ENCODE measurements around the gene ATP6V1G2.

The ATP6V1G2 gene

DNA sequence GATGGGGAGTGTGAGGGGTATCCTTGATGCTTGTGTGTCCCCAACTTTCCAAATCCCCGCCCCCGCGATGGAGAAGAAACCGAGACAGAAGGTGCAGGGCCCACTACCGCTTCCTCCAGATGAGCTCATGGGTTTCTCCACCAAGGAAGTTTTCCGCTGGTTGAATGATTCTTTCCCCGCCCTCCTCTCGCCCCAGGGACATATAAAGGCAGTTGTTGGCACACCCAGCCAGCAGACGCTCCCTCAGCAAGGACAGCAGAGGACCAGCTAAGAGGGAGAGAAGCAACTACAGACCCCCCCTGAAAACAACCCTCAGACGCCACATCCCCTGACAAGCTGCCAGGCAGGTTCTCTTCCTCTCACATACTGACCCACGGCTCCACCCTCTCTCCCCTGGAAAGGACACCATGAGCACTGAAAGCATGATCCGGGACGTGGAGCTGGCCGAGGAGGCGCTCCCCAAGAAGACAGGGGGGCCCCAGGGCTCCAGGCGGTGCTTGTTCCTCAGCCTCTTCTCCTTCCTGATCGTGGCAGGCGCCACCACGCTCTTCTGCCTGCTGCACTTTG is 29.0 kb upstream of the ATP6V1G2 start, which contains the start of gene TNF:
TNF (plus strand) TSS at position 231 of the 567 bp plus-strand sequence; CDS start at position 408, 177 bp downstream.
- DNase-seq: peak; percentile 95

GRCh38 chr6:31574106-31575061 is 28.0 kb upstream of the ATP6V1G2 start:
- DNase-seq: peak; percentile 77

DNA sequence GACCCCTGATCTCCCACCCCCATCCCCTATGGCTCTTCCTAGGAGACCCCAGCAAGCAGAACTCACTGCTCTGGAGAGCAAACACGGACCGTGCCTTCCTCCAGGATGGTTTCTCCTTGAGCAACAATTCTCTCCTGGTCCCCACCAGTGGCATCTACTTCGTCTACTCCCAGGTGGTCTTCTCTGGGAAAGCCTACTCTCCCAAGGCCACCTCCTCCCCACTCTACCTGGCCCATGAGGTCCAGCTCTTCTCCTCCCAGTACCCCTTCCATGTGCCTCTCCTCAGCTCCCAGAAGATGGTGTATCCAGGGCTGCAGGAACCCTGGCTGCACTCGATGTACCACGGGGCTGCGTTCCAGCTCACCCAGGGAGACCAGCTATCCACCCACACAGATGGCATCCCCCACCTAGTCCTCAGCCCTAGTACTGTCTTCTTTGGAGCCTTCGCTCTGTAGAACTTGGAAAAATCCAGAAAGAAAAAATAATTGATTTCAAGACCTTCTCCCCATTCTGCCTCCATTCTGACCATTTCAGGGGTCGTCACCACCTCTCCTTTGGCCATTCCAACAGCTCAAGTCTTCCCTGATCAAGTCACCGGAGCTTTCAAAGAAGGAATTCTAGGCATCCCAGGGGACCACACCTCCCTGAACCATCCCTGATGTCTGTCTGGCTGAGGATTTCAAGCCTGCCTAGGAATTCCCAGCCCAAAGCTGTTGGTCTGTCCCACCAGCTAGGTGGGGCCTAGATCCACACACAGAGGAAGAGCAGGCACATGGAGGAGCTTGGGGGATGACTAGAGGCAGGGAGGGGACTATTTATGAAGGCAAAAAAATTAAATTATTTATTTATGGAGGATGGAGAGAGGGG is 27.1 kb upstream of the ATP6V1G2 start:
- DNase-seq: peak; percentile 64

DNA sequence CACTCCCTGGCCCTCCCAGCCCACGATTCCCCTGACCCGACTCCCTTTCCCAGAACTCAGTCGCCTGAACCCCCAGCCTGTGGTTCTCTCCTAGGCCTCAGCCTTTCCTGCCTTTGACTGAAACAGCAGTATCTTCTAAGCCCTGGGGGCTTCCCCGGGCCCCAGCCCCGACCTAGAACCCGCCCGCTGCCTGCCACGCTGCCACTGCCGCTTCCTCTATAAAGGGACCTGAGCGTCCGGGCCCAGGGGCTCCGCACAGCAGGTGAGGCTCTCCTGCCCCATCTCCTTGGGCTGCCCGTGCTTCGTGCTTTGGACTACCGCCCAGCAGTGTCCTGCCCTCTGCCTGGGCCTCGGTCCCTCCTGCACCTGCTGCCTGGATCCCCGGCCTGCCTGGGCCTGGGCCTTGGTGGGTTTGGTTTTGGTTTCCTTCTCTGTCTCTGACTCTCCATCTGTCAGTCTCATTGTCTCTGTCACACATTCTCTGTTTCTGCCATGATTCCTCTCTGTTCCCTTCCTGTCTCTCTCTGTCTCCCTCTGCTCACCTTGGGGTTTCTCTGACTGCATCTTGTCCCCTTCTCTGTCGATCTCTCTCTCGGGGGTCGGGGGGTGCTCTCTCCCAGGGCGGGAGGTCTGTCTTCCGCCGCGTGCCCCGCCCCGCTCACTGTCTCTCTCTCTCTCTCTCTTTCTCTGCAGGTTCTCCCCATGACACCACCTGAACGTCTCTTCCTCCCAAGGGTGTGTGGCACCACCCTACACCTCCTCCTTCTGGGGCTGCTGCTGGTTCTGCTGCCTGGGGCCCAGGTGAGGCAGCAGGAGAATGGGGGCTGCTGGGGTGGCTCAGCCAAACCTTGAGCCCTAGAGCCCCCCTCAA is 25.9 kb upstream of the ATP6V1G2 start, which contains the start of gene LTA:
LTA (plus strand) TSS at position 249 of the 871 bp plus-strand sequence; CDS start at position 703, 454 bp downstream.
- peak; percentile 92 for DNase-seq

GRCh38 chr6:31569861-31570536 is 23.6 kb upstream of the ATP6V1G2 start:
- no peak for DNase-seq

DNA sequence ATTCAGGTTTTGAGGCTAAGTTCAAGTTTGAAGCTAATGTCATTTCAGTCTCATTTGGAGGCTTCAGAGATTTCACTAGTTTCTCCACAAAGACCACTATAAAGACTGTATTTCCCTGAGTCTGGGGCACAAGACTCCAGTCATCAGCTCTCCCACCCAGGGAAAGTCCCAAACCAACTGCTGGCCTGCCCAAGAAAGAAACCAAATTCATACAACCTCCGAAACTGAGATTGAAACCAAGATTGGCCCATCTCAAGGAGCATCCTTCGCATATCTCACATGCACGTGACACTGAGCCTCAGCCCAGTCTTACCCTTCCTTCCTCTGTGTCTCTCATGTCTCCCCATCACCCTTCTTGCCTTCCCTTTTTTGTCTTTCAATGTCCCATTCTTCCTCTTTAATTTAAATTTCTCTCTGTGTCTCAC is 22.1 kb upstream of the ATP6V1G2 start:
- DNase-seq: peak; percentile 89

GRCh38 chr6:31567531-31568370 is 21.3 kb upstream of the ATP6V1G2 start:
- DNase-seq: peak; percentile 75

DNA sequence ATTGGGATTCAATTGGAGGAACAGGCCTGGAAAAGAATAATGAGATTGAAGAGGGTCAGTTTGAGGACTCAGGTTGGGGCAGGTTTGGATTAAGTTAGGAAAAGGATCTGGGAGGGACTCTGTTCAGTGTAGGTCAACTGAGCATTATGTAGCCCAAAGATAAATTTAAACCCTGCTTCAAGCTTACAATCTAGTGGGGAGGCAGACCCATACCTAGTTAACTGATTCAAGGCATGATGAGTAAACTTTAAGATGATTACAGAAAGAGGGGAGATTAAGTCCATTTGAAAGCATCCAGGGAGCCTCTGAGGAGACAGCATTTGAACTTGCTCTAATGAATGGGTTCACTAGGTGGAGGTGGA is 14.3 kb upstream of the ATP6V1G2 start:
- no peak for DNase-seq

GRCh38 chr6:31559958-31560696 is 13.7 kb upstream of the ATP6V1G2 start:
- DNase-seq: peak; percentile 82

- DNase-seq: no peak
Measured at GRCh38 chr6:31559606-31559957, 13.2 kb upstream of the ATP6V1G2 start.

DNA sequence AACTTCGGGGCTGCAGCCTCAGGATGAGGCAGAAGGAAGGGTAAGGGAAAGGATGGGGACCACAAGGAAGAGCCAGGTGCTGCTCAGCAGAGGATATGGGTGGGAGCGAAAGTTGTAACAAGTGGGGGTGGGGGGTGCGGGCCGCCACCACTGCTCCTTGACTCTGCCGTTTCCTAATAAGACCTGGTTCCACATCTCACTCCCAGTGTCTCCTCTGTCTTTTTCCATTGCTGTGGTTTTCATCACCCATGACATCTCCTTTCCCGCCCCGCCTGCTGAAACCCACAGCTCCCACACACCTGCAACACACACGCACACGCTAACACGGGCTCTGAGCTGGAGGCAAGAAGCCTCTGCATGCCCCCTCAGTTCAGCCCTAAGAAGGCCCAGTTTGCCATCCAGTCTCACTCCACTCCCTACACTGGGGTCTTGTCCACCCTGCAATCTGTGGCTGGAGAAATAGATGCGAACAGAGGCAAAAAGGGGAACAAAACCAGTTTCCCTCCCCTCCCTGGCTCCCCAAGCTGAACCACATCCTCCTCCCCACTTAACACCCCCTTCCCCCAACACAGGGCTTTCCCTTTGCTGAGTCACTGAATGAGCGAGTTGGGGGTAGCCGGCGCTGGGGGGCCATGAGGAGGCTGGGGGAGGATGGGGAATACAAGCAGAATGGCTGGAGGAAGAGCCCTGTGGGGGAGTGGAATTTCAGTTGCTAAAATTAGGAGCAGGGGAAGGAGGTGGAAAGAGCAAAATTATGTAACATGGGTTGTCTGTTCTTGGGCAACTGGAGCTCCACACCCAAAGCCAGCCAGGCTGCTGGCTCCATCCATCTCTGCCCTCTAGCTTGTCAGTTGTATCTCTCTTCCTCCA is 12.5 kb upstream of the ATP6V1G2 start:
- peak; percentile 90 for DNase-seq

DNA sequence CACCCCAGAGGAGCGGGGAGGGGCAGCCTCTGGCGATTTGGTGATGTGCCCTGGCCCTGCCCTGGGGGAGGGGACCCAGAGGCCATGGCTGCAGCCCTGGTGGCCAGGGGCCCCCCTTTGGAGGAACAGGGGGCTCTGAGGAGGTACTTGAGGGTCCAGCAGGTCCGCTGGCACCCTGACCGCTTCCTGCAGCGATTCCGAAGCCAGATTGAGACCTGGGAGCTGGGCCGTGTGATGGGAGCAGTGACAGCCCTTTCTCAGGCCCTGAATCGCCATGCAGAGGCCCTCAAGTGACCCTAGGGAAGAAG is 11.9 kb upstream of the ATP6V1G2 start:
- DNase-seq: no peak

GRCh38 chr6:31557443-31558317 is 11.3 kb upstream of the ATP6V1G2 start:
- DNase-seq: peak; percentile 62

DNA sequence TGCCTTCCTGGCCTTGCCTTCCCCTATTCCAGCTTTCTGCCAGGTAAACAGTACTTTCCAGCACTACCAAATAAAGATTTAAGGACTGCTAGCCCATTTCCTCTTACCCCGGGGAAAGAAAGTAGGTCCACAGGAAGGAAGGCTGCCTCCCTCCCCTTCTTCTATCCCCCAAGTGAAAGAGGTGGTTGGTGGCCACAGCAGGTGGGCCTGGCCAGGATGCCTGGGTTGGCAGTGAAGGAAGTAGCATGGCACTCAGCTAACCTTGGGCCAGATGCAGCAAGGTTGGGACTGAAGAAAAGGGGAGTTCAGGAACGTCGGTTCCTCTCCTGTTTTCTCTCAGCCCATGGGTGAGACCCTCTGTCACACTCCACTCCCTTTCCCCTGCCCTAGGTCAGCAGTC is 9.9 kb upstream of the ATP6V1G2 start:
- peak; percentile 64 for DNase-seq

GRCh38 chr6:31551371-31551770 is 5.0 kb upstream of the ATP6V1G2 start:
- peak; percentile 88 for DNase-seq

DNA sequence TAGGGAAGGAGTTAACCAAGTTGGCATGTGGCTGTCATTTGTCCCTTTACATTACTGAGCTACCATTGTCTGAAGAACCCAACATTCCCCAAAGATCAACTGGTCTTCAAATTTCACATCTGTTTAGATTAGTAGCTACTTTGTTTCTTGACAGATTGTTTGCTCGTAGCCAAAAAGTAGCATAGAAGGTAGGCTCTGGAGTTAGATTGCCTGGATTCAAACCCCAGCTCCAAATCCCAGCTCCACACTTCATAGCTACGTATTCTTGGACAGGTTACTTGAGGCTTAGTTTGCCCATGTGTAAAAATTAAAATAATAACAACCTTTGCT is 2.1 kb upstream of the ATP6V1G2 start:
- no peak for DNase-seq

- DNase-seq: peak; percentile 62
Measured at GRCh38 chr6:31547727-31548543, 1.5 kb upstream of the ATP6V1G2 start.

Data from activated effector memory CD4-positive, alpha-beta T cell treated with anti-CD3 and anti-CD28 coated beads, Interleukin-2, amount 50 U/mL, for 16 hours (primary cell).